ENCODE results near the gene XYLT2.

The XYLT2 gene

GRCh38 chr17:50363217-50364060, 17.5 kb downstream of the XYLT2 start:
- no peak for DNase-seq (ENCODE audit: low read depth, low spot score)

GRCh38 chr17:50364061-50364458, 18.1 kb downstream of the XYLT2 start:
- no peak for DNase-seq (ENCODE audit: low read depth, low spot score)

- DNase-seq (ENCODE audit: low read depth, low spot score): no peak
Observed at GRCh38 chr17:50364715-50365114, 18.8 kb downstream of the XYLT2 start.

GRCh38 chr17:50365165-50365564, 19.2 kb downstream of the XYLT2 start:
- no peak for DNase-seq (ENCODE audit: low read depth, low spot score)

- DNase-seq (ENCODE audit: low read depth, low spot score): no peak
Observed at GRCh38 chr17:50365649-50366393, 19.9 kb downstream of the XYLT2 start.

GRCh38 chr17:50367401-50367800, 21.5 kb downstream of the XYLT2 start:
- DNase-seq (ENCODE audit: low read depth, low spot score): no peak

GRCh38 chr17:50370052-50370451, 24.1 kb downstream of the XYLT2 start:
- DNase-seq (ENCODE audit: low read depth, low spot score): no peak

- no peak for DNase-seq (ENCODE audit: low read depth, low spot score)
Observed at GRCh38 chr17:50371526-50371925, 25.6 kb downstream of the XYLT2 start.

GRCh38 chr17:50372222-50372757, 26.4 kb downstream of the XYLT2 start:
- DNase-seq (ENCODE audit: low read depth, low spot score): no peak

GRCh38 chr17:50372758-50373556, 27.0 kb downstream of the XYLT2 start, which contains the start of the genes EME1 and MRPL27:
Gene EME1 (plus strand): TSS chr17:50373229. CDS start chr17:50375209, 1,980 bp downstream.
Gene MRPL27 (minus strand): TSS chr17:50373184. CDS start chr17:50373170, 14 bp downstream.
- DNase-seq (ENCODE audit: low read depth, low spot score): peak; percentile 60

- DNase-seq (ENCODE audit: low read depth, low spot score): no peak
Observed at GRCh38 chr17:50373705-50374104, 27.8 kb downstream of the XYLT2 start.

- no peak for DNase-seq (ENCODE audit: low read depth, low spot score)
Observed at GRCh38 chr17:50375858-50376538, 30.1 kb downstream of the XYLT2 start.

GRCh38 chr17:50379351-50380132, 33.6 kb downstream of the XYLT2 start:
- no peak for DNase-seq (ENCODE audit: low read depth, low spot score)

- no peak for DNase-seq (ENCODE audit: low read depth, low spot score)
Observed at GRCh38 chr17:50380369-50381259, 34.7 kb downstream of the XYLT2 start.

GRCh38 chr17:50381260-50381815, 35.4 kb downstream of the XYLT2 start:
- DNase-seq (ENCODE audit: low read depth, low spot score): no peak

- DNase-seq (ENCODE audit: low read depth, low spot score): no peak
Observed at GRCh38 chr17:50381920-50382319, 36.0 kb downstream of the XYLT2 start.

GRCh38 chr17:50382931-50383330, 37.0 kb downstream of the XYLT2 start:
- DNase-seq (ENCODE audit: low read depth, low spot score): no peak

- DNase-seq (ENCODE audit: low read depth, low spot score): no peak
Observed at GRCh38 chr17:50386510-50386909, 40.6 kb downstream of the XYLT2 start.

GRCh38 chr17:50388728-50389127, 42.8 kb downstream of the XYLT2 start:
- no peak for DNase-seq (ENCODE audit: low read depth, low spot score)
